Gastroesophageal sphincter (tissue), 4 donors: Measurements from ENCODE around the gene EEF1AKMT3. TPM values are rescaled to one million over a fixed set of nuclear protein-coding genes. Genes with fewer than 3 reads are reported as not detected.
A peak's percentile ranks its signal among the peaks of the same experiment; 100 is the strongest.

ENCODE experiments used
- ATAC-seq: fragments of 150-250 bp; one replicate; pipeline ENCODE4 v1.9.1; 2016; ENCODE audit warnings: mild to moderate bottlenecking, moderate library complexity
- H3K27ac ChIP-seq, 4 donors: fragments of 200-600 bp; sonication (generic) in 3 of 4; 1 replicate in 3 of 4; 2 replicates in 1 of 4; pipeline ENCODE4 v1.5.1; 2016 to 2019
- H3K27me3 ChIP-seq: fragments of 200-600 bp; sonication (generic); one replicate; pipeline ENCODE4 v1.5.1; 2019
- H3K36me3 ChIP-seq, 2 donors: fragments of 200-600 bp; sonication (generic); one replicate each; pipeline ENCODE4 v1.5.1; 2019; ENCODE audit warnings: control low read depth in 1 of 2
- H3K4me1 ChIP-seq, 3 donors: fragments of 200-600 bp; sonication (generic); 1 replicate in 2 of 3; 2 replicates in 1 of 3; pipeline ENCODE4 v1.5.1; 2016 to 2019; ENCODE audit warnings: control low read depth in 2 of 3
- H3K4me3 ChIP-seq, 2 donors: fragments of 200-600 bp; sonication (generic); one replicate each; pipeline ENCODE4 v1.5.1; 2019; ENCODE audit warnings: mild to moderate bottlenecking in 1 of 2, moderate library complexity in 1 of 2
- H3K9me3 ChIP-seq, 3 donors: fragments of 200-600 bp; sonication (generic); one replicate each; pipeline ENCODE4 v1.5.1; 2017 to 2019; ENCODE audit warnings: control low read depth in 2 of 3
- CTCF ChIP-seq, 4 experiments: fragments of 200-600 bp in 2 of 4; fragments of 450-650 bp in 2 of 4; sonication (generic) in 1 of 4; IDR thresholded peaks; one replicate each; pipeline ENCODE4 v1.5.1; 2017 to 2019; ENCODE audit warnings: antibody characterized with exemption in 4 of 4, mild to moderate bottlenecking in 2 of 4, moderate library complexity in 2 of 4
- EP300 ChIP-seq: sonication (generic); formaldehyde crosslinking; IDR thresholded peaks from one replicate; pipeline ENCODE4 v1.6.1; 2017; ENCODE audit warnings: antibody characterized with exemption, mild to moderate bottlenecking
- POLR2A ChIP-seq, 2 donors: fragments of 450-650 bp; IDR thresholded peaks; one replicate each; pipeline ENCODE4 v1.6.1; 2017; ENCODE audit warnings: antibody characterized with exemption in 2 of 2, mild to moderate bottlenecking in 2 of 2, moderate library complexity in 1 of 2
- POLR2AphosphoS5 ChIP-seq: sonication (generic); formaldehyde crosslinking; IDR thresholded peaks from one replicate; pipeline ENCODE4 v1.6.1; 2017; ENCODE audit warnings: antibody characterized with exemption
- WGBS, 2 donors: methylation state at CpG; one replicate each; pipeline ENCODE4 v1.1.5; 2018; ENCODE audit warnings: low coverage in 1 of 2; 5-methylcytosine and 5-hydroxymethylcytosine counted together
- total RNA-seq, 4 donors: library from RNA; depleted of rRNA; stranded (reverse); fragments of >200 nt; gene quantifications; one replicate each; pipeline ENCODE4 v1.1.0, GENCODE V29; 2016

The EEF1AKMT3 gene
- total RNA-seq, 4 donors from 2014 or later: 10.8 to 19.5 (median 11.7) TPM

GRCh38 chr12:57745485-57745881, 26.9 kb upstream of the EEF1AKMT3 start:
- WGBS, 2 donors: 10 to 36% methylated on average over 3 to 8 of the region's 8 CpGs
- peak overlapping the region; percentile 85 to 90 for H3K4me3 ChIP-seq
- H3K27ac ChIP-seq: peak overlapping the region; percentile 93 to 97 (median 94)
- no peak for TF ChIP-seq POLR2A (IDR thresholded peaks at IDR 0.05)
- no peak for TF ChIP-seq POLR2AphosphoS5
- no peak for TF ChIP-seq CTCF (IDR thresholded peaks at IDR 0.05)
- no peak for TF ChIP-seq EP300
- H3K4me1 ChIP-seq: peaks cover 0 to 26% (median 6%) of the 10 kb centered on the region in 3 donors
- peaks cover 17% of the 10 kb centered on the region for H3K27me3 ChIP-seq
- ATAC-seq: no peak
- peaks cover 0 to 40% of the 10 kb centered on the region in 2 donors for H3K36me3 ChIP-seq
- no peaks in the 10 kb centered on the region for H3K9me3 ChIP-seq

GRCh38 chr12:57746025-57746424, 26.4 kb upstream of the EEF1AKMT3 start:
- H3K27me3 ChIP-seq: peaks cover 12% of the 10 kb centered on the region
- WGBS, 2 donors: 83 to 86% methylated on average over 1 to 3 of the region's 3 CpGs
- peaks cover 0 to 42% of the 10 kb centered on the region in 2 donors for H3K36me3 ChIP-seq
- H3K4me3 ChIP-seq: peak overlapping the region in 1 of 2 donors; percentile 85
- H3K27ac ChIP-seq: peak overlapping the region in 3 of 4 donors; percentile 93 to 97 (median 94)
- TF ChIP-seq EP300 (no peak), POLR2AphosphoS5 (no peak), CTCF (IDR thresholded peaks at IDR 0.05) (no peak)
- H3K4me1 ChIP-seq: peaks cover 0 to 31% (median 8%) of the 10 kb centered on the region in 3 donors
- ATAC-seq: no peak
- H3K9me3 ChIP-seq: no peaks in the 10 kb centered on the region

GRCh38 chr12:57749061-57749460, 23.4 kb upstream of the EEF1AKMT3 start:
- no peak overlapping the region for H3K4me3 ChIP-seq
- peaks cover 0 to 42% of the 10 kb centered on the region in 2 donors for H3K36me3 ChIP-seq
- no peak for TF ChIP-seq EP300
- peaks cover 2 to 46% (median 16%) of the 10 kb centered on the region in 3 donors for H3K4me1 ChIP-seq
- WGBS, 2 donors: 71% methylated on average over 3 of the region's 5 CpGs; no CpG with 5 or more reads in 1 of the 2 donors
- H3K9me3 ChIP-seq: no peaks in the 10 kb centered on the region
- no peaks in the 10 kb centered on the region for H3K27me3 ChIP-seq
- no peak for ATAC-seq
- H3K27ac ChIP-seq: no peak overlapping the region

- Histone ChIP-seq H3K36me3 (peaks cover 0 to 42% of the 10 kb centered on the region in 2 donors), H3K27me3 (no peaks in the 10 kb centered on the region), H3K4me1 (peaks cover 2 to 46% (median 12%) of the 10 kb centered on the region in 3 donors), H3K4me3 (peak overlapping the region in 1 of 2 donors; percentile 72), H3K27ac (peak overlapping the region in 3 of 4 donors; percentile 87 to 94 (median 87)), H3K9me3 (no peaks in the 10 kb centered on the region)
- ATAC-seq: no peak
- TF ChIP-seq EP300 (no peak), POLR2A (IDR thresholded peaks at IDR 0.05) (no peak), POLR2AphosphoS5 (no peak), CTCF (IDR thresholded peaks at IDR 0.05) (no peak)
- WGBS, 2 donors: 84 to 86% methylated on average over 9 to 10 of the region's 15 CpGs
These were observed 21.6 kb upstream of the EEF1AKMT3 start for GRCh38 chr12:57750561-57751431.

- Histone ChIP-seq H3K4me1 (peaks cover 2 to 46% (median 16%) of the 10 kb centered on the region in 3 donors), H3K27me3 (no peaks in the 10 kb centered on the region), H3K27ac (peak overlapping the region; percentile 80 to 94 (median 87)), H3K36me3 (peaks cover 0 to 42% of the 10 kb centered on the region in 2 donors), H3K9me3 (no peaks in the 10 kb centered on the region), H3K4me3 (peak overlapping the region; percentile 72 to 86)
- ATAC-seq: no peak
- TF ChIP-seq CTCF (IDR thresholded peaks at IDR 0.05) (no peak), EP300 (no peak), POLR2AphosphoS5 (no peak), POLR2A (IDR thresholded peaks at IDR 0.05) (no peak)
- WGBS, 2 donors: 15 to 21% methylated on average over 4 to 5 of the region's 8 CpGs
These were observed 21.0 kb upstream of the EEF1AKMT3 start for GRCh38 chr12:57751432-57751787.
